HG03039 (cell line): ENCODE measurements around the gene IQSEC3.
"Not testable (repeated sequence)": the region's sequence is repeated elsewhere in the genome, so short reads cannot be mapped to it uniquely, and the experiment has no call there.

Source experiments
- ATAC-seq: cut with Tn5 transposase; IDR thresholded peaks from one replicate; pipeline ENCODE4 v1.9.1; 2021; ENCODE audit warnings: mild to moderate bottlenecking, moderate library complexity; ENCODE audit not compliant: unreplicated experiment

Gene IQSEC3

GRCh38 chr12:133616-134232 is 67.2 kb downstream of the IQSEC3 start:
- ATAC-seq = not testable (repeated sequence)

GRCh38 chr12:135138-135537 is 68.6 kb downstream of the IQSEC3 start:
- no peak for ATAC-seq

- ATAC-seq = no peak
Observed at GRCh38 chr12:138171-138897, 71.8 kb downstream of the IQSEC3 start.

GRCh38 chr12:138898-139534 is 72.4 kb downstream of the IQSEC3 start:
- ATAC-seq = no peak

- no peak for ATAC-seq
Observed at GRCh38 chr12:139585-139984, 73.0 kb downstream of the IQSEC3 start.

- ATAC-seq = no peak
Observed at GRCh38 chr12:140162-140561, 73.6 kb downstream of the IQSEC3 start.

- ATAC-seq = no peak
Observed at GRCh38 chr12:143964-144649, 77.5 kb downstream of the IQSEC3 start.

GRCh38 chr12:144650-145284 is 78.2 kb downstream of the IQSEC3 start:
- ATAC-seq = no peak

- ATAC-seq = no peak
Observed at GRCh38 chr12:145369-145960, 78.9 kb downstream of the IQSEC3 start.

GRCh38 chr12:147242-147641 is 80.7 kb downstream of the IQSEC3 start:
- no peak for ATAC-seq

GRCh38 chr12:148676-149416 is 82.3 kb downstream of the IQSEC3 start:
- no peak for ATAC-seq

GRCh38 chr12:151579-151978 is 85.0 kb downstream of the IQSEC3 start:
- no peak for ATAC-seq

GRCh38 chr12:152440-152839 is 85.9 kb downstream of the IQSEC3 start:
- no peak for ATAC-seq

- no peak for ATAC-seq
Observed at GRCh38 chr12:153080-153746, 86.6 kb downstream of the IQSEC3 start.

- no peak for ATAC-seq
Observed at GRCh38 chr12:154058-154457, 87.5 kb downstream of the IQSEC3 start.

- no peak for ATAC-seq
Observed at GRCh38 chr12:155006-155405, 88.4 kb downstream of the IQSEC3 start.

- ATAC-seq = no peak
Observed at GRCh38 chr12:155646-156045, 89.1 kb downstream of the IQSEC3 start.

GRCh38 chr12:156945-157344 is 90.4 kb downstream of the IQSEC3 start:
- no peak for ATAC-seq

GRCh38 chr12:157644-158043 is 91.1 kb downstream of the IQSEC3 start:
- ATAC-seq = no peak
